B cell (primary cell): ENCODE results near the gene NRF1.

Source experiments
- EZH2 ChIP-seq: IDR thresholded peaks from 2 replicates; pipeline ENCODE4 v1.6.1; 2012; ENCODE audit warnings: borderline replicate concordance, low read depth, mild to moderate bottlenecking, moderate library complexity, low read length; ENCODE audit not compliant: insufficient read depth, poor library complexity, severe bottlenecking
- TF ChIP-seq, protein P1 (sequence below): fragments of 200-600 bp; IDR thresholded peaks from one replicate; pipeline ENCODE4 v1.8.0; 2022; ENCODE audit warnings: antibody characterized with exemption, mild to moderate bottlenecking

DNA sequence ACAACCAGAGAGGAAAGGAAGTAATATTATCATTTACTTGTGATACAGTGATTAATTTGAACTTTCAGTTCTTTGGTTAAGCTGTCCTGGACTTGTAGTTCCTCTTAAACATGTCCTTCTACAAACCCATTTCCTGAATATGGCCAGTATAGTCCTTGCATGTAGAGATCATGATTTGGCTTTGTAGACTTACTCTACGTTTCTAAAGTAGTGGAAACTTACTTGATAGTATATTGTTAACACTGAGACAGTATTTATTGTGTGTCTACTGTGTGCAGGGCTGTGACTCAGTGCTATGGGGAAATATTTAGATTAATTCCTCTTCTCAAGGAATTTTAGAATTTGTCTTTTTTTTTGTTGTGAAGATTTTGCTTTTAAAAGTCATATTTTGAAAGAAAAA lies 109.5 kb downstream of the NRF1 start:
- TF ChIP-seq, protein P1, sequence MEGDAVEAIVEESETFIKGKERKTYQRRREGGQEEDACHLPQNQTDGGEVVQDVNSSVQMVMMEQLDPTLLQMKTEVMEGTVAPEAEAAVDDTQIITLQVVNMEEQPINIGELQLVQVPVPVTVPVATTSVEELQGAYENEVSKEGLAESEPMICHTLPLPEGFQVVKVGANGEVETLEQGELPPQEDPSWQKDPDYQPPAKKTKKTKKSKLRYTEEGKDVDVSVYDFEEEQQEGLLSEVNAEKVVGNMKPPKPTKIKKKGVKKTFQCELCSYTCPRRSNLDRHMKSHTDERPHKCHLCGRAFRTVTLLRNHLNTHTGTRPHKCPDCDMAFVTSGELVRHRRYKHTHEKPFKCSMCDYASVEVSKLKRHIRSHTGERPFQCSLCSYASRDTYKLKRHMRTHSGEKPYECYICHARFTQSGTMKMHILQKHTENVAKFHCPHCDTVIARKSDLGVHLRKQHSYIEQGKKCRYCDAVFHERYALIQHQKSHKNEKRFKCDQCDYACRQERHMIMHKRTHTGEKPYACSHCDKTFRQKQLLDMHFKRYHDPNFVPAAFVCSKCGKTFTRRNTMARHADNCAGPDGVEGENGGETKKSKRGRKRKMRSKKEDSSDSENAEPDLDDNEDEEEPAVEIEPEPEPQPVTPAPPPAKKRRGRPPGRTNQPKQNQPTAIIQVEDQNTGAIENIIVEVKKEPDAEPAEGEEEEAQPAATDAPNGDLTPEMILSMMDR: no peak
- no peak for TF ChIP-seq EZH2
